WTC11 (cell line): Measurements from ENCODE around the gene SLC39A2. TPM values are rescaled to one million over a fixed set of nuclear protein-coding genes. Genes with fewer than 3 reads are reported as not detected.

Experiments used
- ATAC-seq: fragments of 200-7000 bp; cut with Tn5 transposase; 2 replicates; pipeline ENCODE4 v1.10.0; 2021; ENCODE audit warnings: mild to moderate bottlenecking, moderate library complexity
- CTCF ChIA-PET: fragments of 300-600 bp; sonication (Branson Sonifier 250); formaldehyde crosslinking; loops from one replicate; lab custom pipeline; 2021; ENCODE audit warnings: antibody characterized with exemption; lab: Charles Lee
- POLR2A ChIA-PET: fragments of 350-600 bp; sonication (Branson Sonifier 250); formaldehyde crosslinking; loops from one replicate; lab custom pipeline; 2021; ENCODE audit warnings: antibody characterized with exemption; lab: Charles Lee
- DNase-seq: peaks from one replicate; pipeline ENCODE4 v3.0.0; 2021; ENCODE audit warnings: low spot score
- H3K27ac Mint-ChIP-seq: 2 replicates; pipeline ENCODE4 v1.8.0; 2021; ENCODE audit warnings: mixed read lengths
- H3K27me3 Mint-ChIP-seq: 2 replicates; pipeline ENCODE4 v1.8.0; 2021; ENCODE audit warnings: low read depth, mild to moderate bottlenecking, moderate library complexity, mixed read lengths
- H3K36me3 Mint-ChIP-seq: 2 replicates; pipeline ENCODE4 v1.8.0; 2021; ENCODE audit warnings: mixed read lengths
- H3K4me1 Mint-ChIP-seq: 2 replicates; pipeline ENCODE4 v1.8.0; 2022; ENCODE audit warnings: mixed read lengths
- H3K4me3 Mint-ChIP-seq: 2 replicates; pipeline ENCODE4 v1.8.0; 2021; ENCODE audit warnings: mild to moderate bottlenecking, moderate library complexity, mixed read lengths
- H3K9me3 Mint-ChIP-seq: 2 replicates; pipeline ENCODE4 v1.8.0; 2021; ENCODE audit warnings: mixed read lengths
- ATF1 ChIP-seq: sonication (generic); formaldehyde crosslinking; IDR thresholded peaks from 2 replicates; pipeline ENCODE4 v1.8.1; 2023; ENCODE audit warnings: mild to moderate bottlenecking, moderate library complexity, missing genetic modification reagents
- CREM ChIP-seq: sonication (generic); formaldehyde crosslinking; IDR thresholded peaks from 2 replicates; pipeline ENCODE4 v1.8.1; 2022; ENCODE audit warnings: mild to moderate bottlenecking, missing genetic modification reagents, moderate library complexity
- ETV6 ChIP-seq: sonication (generic); formaldehyde crosslinking; IDR thresholded peaks from 2 replicates; pipeline ENCODE4 v1.8.1; 2022; ENCODE audit warnings: mild to moderate bottlenecking, missing genetic modification reagents
- FOXJ3 ChIP-seq: sonication (generic); formaldehyde crosslinking; IDR thresholded peaks from 2 replicates; pipeline ENCODE4 v1.9.0; 2021; ENCODE audit warnings: missing genetic modification reagents, mild to moderate bottlenecking, borderline replicate concordance
- FOXK1 ChIP-seq: sonication (generic); formaldehyde crosslinking; IDR thresholded peaks from 2 replicates; pipeline ENCODE4 v1.8.0; 2022; ENCODE audit warnings: mild to moderate bottlenecking, moderate library complexity, missing genetic modification reagents
- FOXP1 ChIP-seq: sonication (generic); formaldehyde crosslinking; IDR thresholded peaks from 2 replicates; pipeline ENCODE4 v1.8.0; 2022; ENCODE audit warnings: missing genetic modification reagents, mild to moderate bottlenecking, moderate library complexity, borderline replicate concordance
- NFE2L1 ChIP-seq: sonication (generic); formaldehyde crosslinking; IDR thresholded peaks from 2 replicates; pipeline ENCODE4 v1.8.1; 2023; ENCODE audit warnings: missing genetic modification reagents
- RELA ChIP-seq: sonication (generic); formaldehyde crosslinking; IDR thresholded peaks from 2 replicates; pipeline ENCODE4 v1.8.1; 2022; ENCODE audit warnings: missing genetic modification reagents, mild to moderate bottlenecking, borderline replicate concordance
- SMAD4 ChIP-seq: sonication (generic); formaldehyde crosslinking; IDR thresholded peaks from 2 replicates; pipeline ENCODE4 v1.8.0; 2022; ENCODE audit warnings: mild to moderate bottlenecking, missing genetic modification reagents
- TEAD4 ChIP-seq: sonication (generic); formaldehyde crosslinking; IDR thresholded peaks from 2 replicates; pipeline ENCODE4 v1.8.0; 2022; ENCODE audit warnings: mild to moderate bottlenecking, missing genetic modification reagents
- ZBTB21 ChIP-seq: sonication (generic); formaldehyde crosslinking; IDR thresholded peaks from 2 replicates; pipeline ENCODE4 v1.8.1; 2023; ENCODE audit warnings: mild to moderate bottlenecking, missing genetic modification reagents, borderline replicate concordance
- ZNF138 ChIP-seq: sonication (generic); formaldehyde crosslinking; conservative IDR thresholded peaks from 2 replicates; pipeline ENCODE4 v1.8.1; 2022; ENCODE audit warnings: mild to moderate bottlenecking, moderate library complexity, missing genetic modification reagents
- ZNF416 ChIP-seq: fragments of 250-450 bp; sonication (Bioruptor Pico); IDR thresholded peaks from 2 replicates; pipeline ENCODE4 v1.9.0; 2021; ENCODE audit warnings: mild to moderate bottlenecking, inconsistent platforms
- ZNF671 ChIP-seq: fragments of 250-450 bp; sonication (Bioruptor Pico); IDR thresholded peaks from 2 replicates; pipeline ENCODE4 v1.8.0; 2021; ENCODE audit warnings: mild to moderate bottlenecking
- total RNA-seq: library from RNA; stranded (reverse); gene quantifications from 3 replicates; pipeline ENCODE4 v1.2.3, GENCODE V29; 2021
- TF ChIP-seq, protein P1 (sequence below): sonication (generic); formaldehyde crosslinking; IDR thresholded peaks from 2 replicates; pipeline ENCODE4 v1.8.1; 2022; ENCODE audit warnings: low read depth, missing genetic modification reagents, borderline replicate concordance
- TF ChIP-seq, protein P2 (sequence below): sonication (generic); formaldehyde crosslinking; IDR thresholded peaks from 2 replicates; pipeline ENCODE4 v1.8.0; 2022; ENCODE audit warnings: mild to moderate bottlenecking, missing genetic modification reagents
- TF ChIP-seq, protein P3 (sequence below): fragments of 200-600 bp; IDR thresholded peaks from 2 replicates; pipeline ENCODE4 v1.8.0; 2022; ENCODE audit warnings: antibody characterized with exemption
- TF ChIP-seq, protein P4 (sequence below): fragments of 250-450 bp; sonication (Bioruptor Pico); IDR thresholded peaks from 2 replicates; pipeline ENCODE4 v1.8.0; 2021; ENCODE audit warnings: mild to moderate bottlenecking
- TF ChIP-seq, protein P5 (sequence below): fragments of 250-450 bp; sonication (Bioruptor Pico); IDR thresholded peaks from 2 replicates; pipeline ENCODE4 v1.9.0; 2021; ENCODE audit warnings: mild to moderate bottlenecking

The SLC39A2 gene
- total RNA-seq, 1 experiment from 2014 or later: not detected

DNA sequence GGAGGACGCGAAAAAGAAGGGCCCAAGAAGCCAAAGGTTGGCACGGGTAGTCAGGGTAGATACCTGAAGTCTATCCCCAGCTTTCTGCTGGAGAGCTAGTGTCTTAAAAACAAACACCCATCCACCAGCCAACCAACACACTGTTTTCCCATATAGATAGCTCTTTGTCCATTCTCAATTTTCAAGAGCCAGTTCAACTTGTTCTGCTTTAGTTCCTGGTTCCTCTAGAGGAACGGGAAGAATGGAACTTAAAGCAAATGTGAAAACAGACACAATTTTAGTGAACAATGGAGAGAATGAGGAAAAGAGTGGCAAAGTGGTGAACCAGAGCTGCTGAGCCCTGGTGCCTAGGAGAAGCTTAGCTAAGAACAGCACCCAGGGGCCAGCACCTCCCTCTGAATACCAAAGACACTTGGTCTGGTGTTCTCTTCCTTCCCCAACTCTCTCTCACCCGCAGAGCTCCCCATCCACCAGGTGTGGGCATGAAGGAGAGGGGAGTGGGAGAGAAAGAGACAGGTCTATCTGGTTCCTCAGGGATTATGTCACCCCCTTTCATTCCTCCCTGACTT is 22.0 kb downstream of the SLC39A2 start (continued):
- TF ChIP-seq, protein P1, sequence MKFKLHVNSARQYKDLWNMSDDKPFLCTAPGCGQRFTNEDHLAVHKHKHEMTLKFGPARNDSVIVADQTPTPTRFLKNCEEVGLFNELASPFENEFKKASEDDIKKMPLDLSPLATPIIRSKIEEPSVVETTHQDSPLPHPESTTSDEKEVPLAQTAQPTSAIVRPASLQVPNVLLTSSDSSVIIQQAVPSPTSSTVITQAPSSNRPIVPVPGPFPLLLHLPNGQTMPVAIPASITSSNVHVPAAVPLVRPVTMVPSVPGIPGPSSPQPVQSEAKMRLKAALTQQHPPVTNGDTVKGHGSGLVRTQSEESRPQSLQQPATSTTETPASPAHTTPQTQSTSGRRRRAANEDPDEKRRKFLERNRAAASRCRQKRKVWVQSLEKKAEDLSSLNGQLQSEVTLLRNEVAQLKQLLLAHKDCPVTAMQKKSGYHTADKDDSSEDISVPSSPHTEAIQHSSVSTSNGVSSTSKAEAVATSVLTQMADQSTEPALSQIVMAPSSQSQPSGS (CRISPR knock-in tag): no peak
- no peak for TF ChIP-seq ZNF416 (CRISPR knock-in tag)
- no peak for TF ChIP-seq ETV6
- no peak for TF ChIP-seq SMAD4 (CRISPR knock-in tag)
- no peak for TF ChIP-seq FOXJ3
- TF ChIP-seq, protein P2, sequence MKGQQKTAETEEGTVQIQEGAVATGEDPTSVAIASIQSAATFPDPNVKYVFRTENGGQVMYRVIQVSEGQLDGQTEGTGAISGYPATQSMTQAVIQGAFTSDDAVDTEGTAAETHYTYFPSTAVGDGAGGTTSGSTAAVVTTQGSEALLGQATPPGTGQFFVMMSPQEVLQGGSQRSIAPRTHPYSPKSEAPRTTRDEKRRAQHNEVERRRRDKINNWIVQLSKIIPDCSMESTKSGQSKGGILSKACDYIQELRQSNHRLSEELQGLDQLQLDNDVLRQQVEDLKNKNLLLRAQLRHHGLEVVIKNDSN (CRISPR knock-in tag): no peak
- no peak for TF ChIP-seq FOXP1
- TF ChIP-seq, all 79 proteins: peak for 0

DNA sequence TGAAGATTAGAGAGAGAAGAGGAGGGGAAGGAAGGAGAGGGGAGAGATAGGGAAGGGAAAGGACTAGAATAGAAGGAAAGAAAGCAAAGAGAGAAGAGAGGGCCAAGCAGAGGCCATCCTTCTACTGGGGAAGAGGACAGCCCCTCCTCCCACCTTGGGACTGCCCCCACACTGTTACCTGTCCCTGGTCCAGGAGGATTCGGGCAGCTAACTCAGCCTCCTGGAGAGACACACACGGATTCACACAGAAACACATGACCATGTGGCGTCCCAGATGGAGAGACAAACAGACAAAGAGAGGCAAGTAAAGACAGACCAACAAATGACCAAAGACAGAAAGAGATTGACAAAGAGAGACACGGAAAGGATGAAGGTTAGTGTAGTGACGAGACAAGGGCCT is 23.6 kb downstream of the SLC39A2 start:
- no peak for TF ChIP-seq ZBTB21 (CRISPR knock-in tag)
- TF ChIP-seq RELA: no peak
- no peak for TF ChIP-seq FOXK1 (CRISPR knock-in tag)
- TF ChIP-seq ZNF671: no peak
- TF ChIP-seq, protein P3, sequence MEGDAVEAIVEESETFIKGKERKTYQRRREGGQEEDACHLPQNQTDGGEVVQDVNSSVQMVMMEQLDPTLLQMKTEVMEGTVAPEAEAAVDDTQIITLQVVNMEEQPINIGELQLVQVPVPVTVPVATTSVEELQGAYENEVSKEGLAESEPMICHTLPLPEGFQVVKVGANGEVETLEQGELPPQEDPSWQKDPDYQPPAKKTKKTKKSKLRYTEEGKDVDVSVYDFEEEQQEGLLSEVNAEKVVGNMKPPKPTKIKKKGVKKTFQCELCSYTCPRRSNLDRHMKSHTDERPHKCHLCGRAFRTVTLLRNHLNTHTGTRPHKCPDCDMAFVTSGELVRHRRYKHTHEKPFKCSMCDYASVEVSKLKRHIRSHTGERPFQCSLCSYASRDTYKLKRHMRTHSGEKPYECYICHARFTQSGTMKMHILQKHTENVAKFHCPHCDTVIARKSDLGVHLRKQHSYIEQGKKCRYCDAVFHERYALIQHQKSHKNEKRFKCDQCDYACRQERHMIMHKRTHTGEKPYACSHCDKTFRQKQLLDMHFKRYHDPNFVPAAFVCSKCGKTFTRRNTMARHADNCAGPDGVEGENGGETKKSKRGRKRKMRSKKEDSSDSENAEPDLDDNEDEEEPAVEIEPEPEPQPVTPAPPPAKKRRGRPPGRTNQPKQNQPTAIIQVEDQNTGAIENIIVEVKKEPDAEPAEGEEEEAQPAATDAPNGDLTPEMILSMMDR: no peak
- TF ChIP-seq NFE2L1 (CRISPR knock-in tag): no peak
- TF ChIP-seq ATF1 (CRISPR knock-in tag): no peak
- TF ChIP-seq, protein P4, sequence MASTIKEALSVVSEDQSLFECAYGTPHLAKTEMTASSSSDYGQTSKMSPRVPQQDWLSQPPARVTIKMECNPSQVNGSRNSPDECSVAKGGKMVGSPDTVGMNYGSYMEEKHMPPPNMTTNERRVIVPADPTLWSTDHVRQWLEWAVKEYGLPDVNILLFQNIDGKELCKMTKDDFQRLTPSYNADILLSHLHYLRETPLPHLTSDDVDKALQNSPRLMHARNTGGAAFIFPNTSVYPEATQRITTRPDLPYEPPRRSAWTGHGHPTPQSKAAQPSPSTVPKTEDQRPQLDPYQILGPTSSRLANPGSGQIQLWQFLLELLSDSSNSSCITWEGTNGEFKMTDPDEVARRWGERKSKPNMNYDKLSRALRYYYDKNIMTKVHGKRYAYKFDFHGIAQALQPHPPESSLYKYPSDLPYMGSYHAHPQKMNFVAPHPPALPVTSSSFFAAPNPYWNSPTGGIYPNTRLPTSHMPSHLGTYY (CRISPR knock-in tag): no peak
- TF ChIP-seq, protein P5, sequence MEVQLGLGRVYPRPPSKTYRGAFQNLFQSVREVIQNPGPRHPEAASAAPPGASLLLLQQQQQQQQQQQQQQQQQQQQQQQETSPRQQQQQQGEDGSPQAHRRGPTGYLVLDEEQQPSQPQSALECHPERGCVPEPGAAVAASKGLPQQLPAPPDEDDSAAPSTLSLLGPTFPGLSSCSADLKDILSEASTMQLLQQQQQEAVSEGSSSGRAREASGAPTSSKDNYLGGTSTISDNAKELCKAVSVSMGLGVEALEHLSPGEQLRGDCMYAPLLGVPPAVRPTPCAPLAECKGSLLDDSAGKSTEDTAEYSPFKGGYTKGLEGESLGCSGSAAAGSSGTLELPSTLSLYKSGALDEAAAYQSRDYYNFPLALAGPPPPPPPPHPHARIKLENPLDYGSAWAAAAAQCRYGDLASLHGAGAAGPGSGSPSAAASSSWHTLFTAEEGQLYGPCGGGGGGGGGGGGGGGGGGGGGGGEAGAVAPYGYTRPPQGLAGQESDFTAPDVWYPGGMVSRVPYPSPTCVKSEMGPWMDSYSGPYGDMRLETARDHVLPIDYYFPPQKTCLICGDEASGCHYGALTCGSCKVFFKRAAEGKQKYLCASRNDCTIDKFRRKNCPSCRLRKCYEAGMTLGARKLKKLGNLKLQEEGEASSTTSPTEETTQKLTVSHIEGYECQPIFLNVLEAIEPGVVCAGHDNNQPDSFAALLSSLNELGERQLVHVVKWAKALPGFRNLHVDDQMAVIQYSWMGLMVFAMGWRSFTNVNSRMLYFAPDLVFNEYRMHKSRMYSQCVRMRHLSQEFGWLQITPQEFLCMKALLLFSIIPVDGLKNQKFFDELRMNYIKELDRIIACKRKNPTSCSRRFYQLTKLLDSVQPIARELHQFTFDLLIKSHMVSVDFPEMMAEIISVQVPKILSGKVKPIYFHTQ (CRISPR knock-in tag): no peak
- TF ChIP-seq TEAD4 (CRISPR knock-in tag): no peak
- TF ChIP-seq CREM (CRISPR knock-in tag): no peak
- no peak for TF ChIP-seq ZNF138 (CRISPR knock-in tag)
- DNase-seq (no peak), ATAC-seq (no peak)
- ChIA-PET POLR2A (no interaction called here), CTCF (interaction anchor here (1.0 to 3.0 kb wide), 5 partner anchors 8 to 68 kb away, joined by 4 to 57 read pairs (median 12); no protein-coding TSS in a partner anchor)
- H3K27me3 Mint-ChIP-seq: peaks cover 35% of the 10 kb centered on the region
- H3K4me1 Mint-ChIP-seq: peaks cover 39% of the 10 kb centered on the region
- no peaks in the 10 kb centered on the region for H3K9me3 Mint-ChIP-seq
- H3K36me3 Mint-ChIP-seq: peaks cover 6% of the 10 kb centered on the region; the same call in 1 of the 2 replicates
- no peak overlapping the region; the same call in 1 of the 2 replicates for H3K27ac Mint-ChIP-seq
- H3K4me3 Mint-ChIP-seq: peak overlapping the region; percentile 9
